Ascending aorta (tissue), 2 donors: ENCODE data around the gene RCSD1. TPM values are rescaled to one million over a fixed set of nuclear protein-coding genes. Genes with fewer than 3 reads are reported as not detected.

Experiments
- DNase-seq, 2 donors: peaks; one replicate each; pipeline ENCODE4 v3.0.0-alpha.2; 2019; ENCODE audit warnings: low spot score in 2 of 2
- H3K27ac ChIP-seq, 2 donors: fragments of 200-600 bp; sonication (generic); one replicate each; pipeline ENCODE4 v1.5.1; 2016 to 2017; ENCODE audit warnings: mild to moderate bottlenecking in 1 of 2
- H3K27me3 ChIP-seq: fragments of 200-600 bp; sonication (generic); one replicate; pipeline ENCODE4 v1.5.1; 2017
- H3K36me3 ChIP-seq, 2 donors: fragments of 200-600 bp; sonication (generic); one replicate each; pipeline ENCODE4 v1.5.1; 2016
- H3K4me1 ChIP-seq, 2 donors: fragments of 200-600 bp; sonication (generic); one replicate each; pipeline ENCODE4 v1.5.1; 2016 to 2017; ENCODE audit warnings: mild to moderate bottlenecking in 1 of 2
- H3K4me3 ChIP-seq, 2 donors: fragments of 200-600 bp; sonication (generic); one replicate each; pipeline ENCODE4 v1.5.1; 2016 to 2017; ENCODE audit warnings: mild to moderate bottlenecking in 1 of 2
- H3K9me3 ChIP-seq, 2 donors: fragments of 200-600 bp; sonication (generic); one replicate each; pipeline ENCODE4 v1.5.1; 2016
- intact Hi-C: fragments of 100-400 bp; cut with DNase I; formaldehyde crosslinking; loops from one replicate; pipeline ENCODE4 v1.15.1; 2023
- total RNA-seq: library from RNA; depleted of rRNA; stranded (reverse); fragments of >200 nt; gene quantifications from one replicate; pipeline ENCODE4 v1.1.0, GENCODE V29; 2016
- TF ChIP-seq, protein P1 (sequence below), 3 experiments: fragments of 200-600 bp in 2 of 3; fragments of 450-650 bp in 1 of 3; sonication (generic) in 2 of 3; IDR thresholded peaks; one replicate each; pipeline ENCODE4 v1.5.1; 2016 to 2019; ENCODE audit warnings: antibody characterized with exemption in 3 of 3, mild to moderate bottlenecking in 1 of 3, moderate library complexity in 1 of 3

RCSD1 gene
- total RNA-seq, 1 donor from 2014 or later, result 36.8 TPM

- intact Hi-C loops, result no loop called here
- no peaks in the 10 kb centered on the region for H3K9me3 ChIP-seq
- TF ChIP-seq, protein P1, sequence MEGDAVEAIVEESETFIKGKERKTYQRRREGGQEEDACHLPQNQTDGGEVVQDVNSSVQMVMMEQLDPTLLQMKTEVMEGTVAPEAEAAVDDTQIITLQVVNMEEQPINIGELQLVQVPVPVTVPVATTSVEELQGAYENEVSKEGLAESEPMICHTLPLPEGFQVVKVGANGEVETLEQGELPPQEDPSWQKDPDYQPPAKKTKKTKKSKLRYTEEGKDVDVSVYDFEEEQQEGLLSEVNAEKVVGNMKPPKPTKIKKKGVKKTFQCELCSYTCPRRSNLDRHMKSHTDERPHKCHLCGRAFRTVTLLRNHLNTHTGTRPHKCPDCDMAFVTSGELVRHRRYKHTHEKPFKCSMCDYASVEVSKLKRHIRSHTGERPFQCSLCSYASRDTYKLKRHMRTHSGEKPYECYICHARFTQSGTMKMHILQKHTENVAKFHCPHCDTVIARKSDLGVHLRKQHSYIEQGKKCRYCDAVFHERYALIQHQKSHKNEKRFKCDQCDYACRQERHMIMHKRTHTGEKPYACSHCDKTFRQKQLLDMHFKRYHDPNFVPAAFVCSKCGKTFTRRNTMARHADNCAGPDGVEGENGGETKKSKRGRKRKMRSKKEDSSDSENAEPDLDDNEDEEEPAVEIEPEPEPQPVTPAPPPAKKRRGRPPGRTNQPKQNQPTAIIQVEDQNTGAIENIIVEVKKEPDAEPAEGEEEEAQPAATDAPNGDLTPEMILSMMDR (IDR thresholded peaks at IDR 0.05), result no peak
These were observed 15.1 kb downstream of the RCSD1 start for GRCh38 chr1:167645140-167645541.

GRCh38 chr1:167645625-167646414 lies 15.8 kb downstream of the RCSD1 start:
- TF ChIP-seq, protein P1 (IDR thresholded peaks at IDR 0.05), result no peak
- Histone ChIP-seq H3K27me3 (no peaks in the 10 kb centered on the region), H3K36me3 (no peaks in the 10 kb centered on the region), H3K9me3 (no peaks in the 10 kb centered on the region), H3K4me3 (no peak overlapping the region), H3K27ac (no peak overlapping the region), H3K4me1 (peaks cover 0 to 2% of the 10 kb centered on the region in 2 donors)
- no peak for DNase-seq
- intact Hi-C loops, result no loop called here

More at GRCh38 chr1:167645140-167645541, 15.1 kb downstream of the RCSD1 start:
- Histone ChIP-seq H3K4me1 (peaks cover 0 to under 1% of the 10 kb centered on the region in 2 donors), H3K4me3 (no peak overlapping the region), H3K36me3 (no peaks in the 10 kb centered on the region), H3K27me3 (no peaks in the 10 kb centered on the region), H3K27ac (no peak overlapping the region)
- no peak for DNase-seq

GRCh38 chr1:167648252-167648849 lies 18.3 kb downstream of the RCSD1 start:
- DNase-seq, result no peak
- no peak overlapping the region for H3K27ac ChIP-seq
- no peaks in the 10 kb centered on the region for H3K36me3 ChIP-seq

DNA sequence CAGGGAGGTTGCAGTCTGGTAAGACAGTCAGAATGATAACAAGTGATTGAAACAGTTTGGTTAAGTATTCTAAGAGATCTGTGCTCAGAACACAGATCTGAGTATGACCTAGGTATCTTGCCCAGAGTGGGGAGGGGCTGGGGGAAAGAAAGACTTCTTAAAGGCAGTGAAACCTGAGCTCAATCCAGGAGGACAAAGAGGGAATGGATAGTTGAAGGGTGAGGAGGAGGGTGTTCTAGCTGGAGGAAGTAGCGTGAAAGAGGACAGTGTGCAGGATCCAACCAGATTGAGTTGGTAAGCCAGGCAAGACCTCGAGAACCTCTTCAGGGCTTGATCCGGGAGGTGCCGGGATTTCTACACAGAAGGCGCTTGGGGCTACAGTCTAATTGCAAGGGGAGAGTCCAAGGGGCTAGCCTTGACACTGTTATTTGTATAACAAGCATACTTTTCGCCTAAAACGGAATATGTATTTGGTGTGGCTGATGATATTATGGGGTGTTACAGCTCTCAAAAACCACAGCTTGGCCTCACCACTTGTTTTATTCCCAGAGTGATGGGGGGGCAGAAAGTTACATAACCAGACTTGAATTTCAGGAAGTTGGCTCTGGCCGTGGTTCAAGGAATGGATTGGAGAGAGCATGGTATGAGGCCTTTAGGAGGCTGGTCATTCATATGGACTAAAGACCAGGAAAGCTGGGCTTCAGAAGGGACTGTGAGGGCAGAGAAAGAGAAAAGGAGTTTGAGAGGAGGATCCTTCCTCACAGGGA lies 19.1 kb downstream of the RCSD1 start:
- Histone ChIP-seq H3K4me1 (peaks cover 0 to 2% of the 10 kb centered on the region in 2 donors), H3K4me3 (no peak overlapping the region), H3K9me3 (no peaks in the 10 kb centered on the region), H3K36me3 (no peaks in the 10 kb centered on the region), H3K27ac (peak overlapping the region in 1 of 2 donors; percentile 15), H3K27me3 (no peaks in the 10 kb centered on the region)
- no peak for DNase-seq
- intact Hi-C loops, result no loop called here
- TF ChIP-seq, protein P1 (IDR thresholded peaks at IDR 0.05), result no peak

More at GRCh38 chr1:167648252-167648849, 18.3 kb downstream of the RCSD1 start:
- Histone ChIP-seq H3K27me3 (no peaks in the 10 kb centered on the region), H3K4me3 (no peak overlapping the region), H3K9me3 (no peaks in the 10 kb centered on the region), H3K4me1 (peaks cover 0 to 2% of the 10 kb centered on the region in 2 donors)
- TF ChIP-seq, protein P1 (IDR thresholded peaks at IDR 0.05), result no peak
- intact Hi-C loops, result no loop called here

DNA sequence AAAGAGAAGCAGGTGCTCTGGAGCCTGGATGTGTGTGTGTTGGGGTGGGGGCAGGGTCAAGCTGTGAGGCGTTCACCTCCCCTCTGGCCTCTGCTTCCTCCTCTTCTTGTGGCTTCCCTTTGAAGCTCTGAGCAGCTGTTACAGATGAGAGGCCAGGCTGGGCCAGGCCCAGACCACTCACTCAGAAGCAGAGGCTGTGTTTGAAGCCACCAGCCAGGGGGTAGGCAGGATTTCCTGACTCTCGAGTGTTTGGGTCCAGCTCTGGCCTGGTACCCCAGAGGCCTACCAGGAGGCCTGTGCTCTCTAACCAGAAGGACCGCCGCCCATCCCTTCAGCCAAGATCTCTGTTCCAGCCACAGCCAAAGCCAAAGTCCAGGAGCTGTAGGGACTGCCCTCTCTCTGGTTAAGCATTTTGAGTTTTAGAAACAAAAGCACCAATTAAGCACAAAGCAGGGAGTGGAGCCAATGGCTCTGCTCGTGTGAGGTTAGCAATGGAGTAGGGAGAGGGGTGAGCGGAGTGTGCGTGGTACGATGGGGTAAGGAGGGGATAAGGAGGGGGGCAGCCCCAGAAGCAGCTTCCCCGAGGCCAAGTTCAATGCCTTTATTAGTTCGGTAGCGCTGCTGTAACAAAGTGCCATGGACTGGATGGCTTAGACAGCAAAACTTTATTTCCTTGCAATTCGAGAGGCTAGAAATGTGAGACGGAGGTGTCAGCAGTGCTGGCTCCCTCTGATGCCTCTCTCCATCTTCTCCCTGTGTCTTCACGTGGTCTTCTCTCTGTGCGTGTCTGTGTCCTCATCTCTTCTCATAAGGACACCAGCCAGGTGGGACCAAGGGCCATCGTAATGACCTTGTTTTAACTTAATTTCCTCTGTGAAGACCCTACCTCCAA lies 20.5 kb downstream of the RCSD1 start:
- DNase-seq, result no peak
- Histone ChIP-seq H3K9me3 (no peaks in the 10 kb centered on the region), H3K4me1 (peaks cover 0 to 2% of the 10 kb centered on the region in 2 donors), H3K36me3 (no peaks in the 10 kb centered on the region), H3K27ac (no peak overlapping the region), H3K27me3 (no peaks in the 10 kb centered on the region), H3K4me3 (no peak overlapping the region)
- intact Hi-C loops, result no loop called here
- TF ChIP-seq, protein P1 (IDR thresholded peaks at IDR 0.05), result no peak
